Large intestine (tissue), 3 donors: ENCODE results near the gene NRG2. TPM values are rescaled to one million over a fixed set of nuclear protein-coding genes. Genes with fewer than 3 reads are reported as not detected.

Source experiments
- DNase-seq, 2 donors: peaks; one replicate each; pipeline versions ENCODE4 v3.0.0 to v3.0.0-alpha.2; 2013
- H3K27ac ChIP-seq: one replicate; pipeline ENCODE4 v1.5.1; 2013; ENCODE audit warnings: low read length
- H3K27me3 ChIP-seq: 2 replicates; pipeline ENCODE4 v1.6.1; 2013; ENCODE audit warnings: low read length; ENCODE audit not compliant: control insufficient read depth, insufficient read depth
- H3K36me3 ChIP-seq: 2 replicates; pipeline ENCODE4 v1.6.1; 2013; ENCODE audit warnings: low read length; ENCODE audit not compliant: control insufficient read depth, insufficient read depth
- H3K4me1 ChIP-seq: one replicate; pipeline ENCODE4 v1.6.1; 2013; ENCODE audit warnings: low read length; ENCODE audit not compliant: control insufficient read depth, insufficient read depth
- H3K4me3 ChIP-seq: one replicate; pipeline ENCODE4 v1.5.1; 2013; ENCODE audit warnings: low read length
- H3K9me3 ChIP-seq: one replicate; pipeline ENCODE4 v1.6.1; 2013; ENCODE audit warnings: mild to moderate bottlenecking, low read depth, low read length, moderate library complexity; ENCODE audit not compliant: control insufficient read depth
- WGBS: methylation state at CpG from one replicate; pipeline ENCODE4 v1.1.5; 2013; ENCODE audit warnings: low lambda C conversion rate; ENCODE audit not compliant: insufficient coverage; 5-methylcytosine and 5-hydroxymethylcytosine counted together
- polyA plus RNA-seq: library from polyadenylated mRNA; unstranded; fragments of 120-200 nt; gene quantifications from one replicate; pipeline ENCODE4 v1.2.1, GENCODE V29; 2013

The NRG2 gene
- polyA plus RNA-seq, 1 donor = 1.1 TPM

GRCh38 chr5:139962445-139962844 lies 80.7 kb downstream of the NRG2 start:
- H3K27ac ChIP-seq = no peak overlapping the region
- DNase-seq = no peak
- H3K36me3 ChIP-seq = no peaks in the 10 kb centered on the region
- no CpG with 5 or more reads among the region's 1 CpG for WGBS
- no peaks in the 10 kb centered on the region for H3K9me3 ChIP-seq
- peaks cover 24% of the 10 kb centered on the region for H3K27me3 ChIP-seq
- no peak overlapping the region for H3K4me3 ChIP-seq
- H3K4me1 ChIP-seq = no peaks in the 10 kb centered on the region

- Histone ChIP-seq H3K27ac (no peak overlapping the region), H3K4me3 (no peak overlapping the region), H3K9me3 (no peaks in the 10 kb centered on the region), H3K27me3 (peaks cover 24% of the 10 kb centered on the region), H3K4me1 (no peaks in the 10 kb centered on the region), H3K36me3 (no peaks in the 10 kb centered on the region)
- no CpG with 5 or more reads among the region's 5 CpGs for WGBS
- DNase-seq = no peak
These were observed 81.5 kb downstream of the NRG2 start for GRCh38 chr5:139961435-139962157.

GRCh38 chr5:139960723-139961383 lies 82.2 kb downstream of the NRG2 start:
- peaks cover 24% of the 10 kb centered on the region for H3K27me3 ChIP-seq
- no peaks in the 10 kb centered on the region for H3K36me3 ChIP-seq
- H3K4me3 ChIP-seq = no peak overlapping the region
- WGBS = no CpG with 5 or more reads among the region's 9 CpGs
- no peaks in the 10 kb centered on the region for H3K9me3 ChIP-seq
- no peaks in the 10 kb centered on the region for H3K4me1 ChIP-seq
- no peak for DNase-seq
- no peak overlapping the region for H3K27ac ChIP-seq

GRCh38 chr5:139958432-139959148 lies 84.5 kb downstream of the NRG2 start:
- Histone ChIP-seq H3K9me3 (no peaks in the 10 kb centered on the region), H3K27me3 (peaks cover 24% of the 10 kb centered on the region), H3K4me1 (no peaks in the 10 kb centered on the region), H3K27ac (no peak overlapping the region), H3K4me3 (no peak overlapping the region), H3K36me3 (no peaks in the 10 kb centered on the region)
- no peak for DNase-seq
- no CpG with 5 or more reads among the region's 4 CpGs for WGBS

- no peak for DNase-seq
- 60% methylated on average over 1 of the region's 4 CpGs for WGBS
- H3K27ac ChIP-seq = no peak overlapping the region
These were observed 86.8 kb downstream of the NRG2 start for GRCh38 chr5:139956342-139956741.

GRCh38 chr5:139955616-139956273 lies 87.4 kb downstream of the NRG2 start:
- WGBS = no CpG with 5 or more reads among the region's 5 CpGs
- H3K9me3 ChIP-seq = no peaks in the 10 kb centered on the region
- no peaks in the 10 kb centered on the region for H3K4me1 ChIP-seq
- H3K4me3 ChIP-seq = no peak overlapping the region
- peaks cover 4% of the 10 kb centered on the region for H3K27me3 ChIP-seq
- DNase-seq = no peak
- H3K36me3 ChIP-seq = no peaks in the 10 kb centered on the region
- no peak overlapping the region for H3K27ac ChIP-seq

More at GRCh38 chr5:139956342-139956741, 86.8 kb downstream of the NRG2 start:
- H3K4me1 ChIP-seq = no peaks in the 10 kb centered on the region
- H3K36me3 ChIP-seq = no peaks in the 10 kb centered on the region
- no peaks in the 10 kb centered on the region for H3K9me3 ChIP-seq
- no peak overlapping the region for H3K4me3 ChIP-seq
- H3K27me3 ChIP-seq = peaks cover 8% of the 10 kb centered on the region

GRCh38 chr5:139955053-139955605 lies 88.0 kb downstream of the NRG2 start:
- H3K27ac ChIP-seq = no peak overlapping the region
- H3K4me3 ChIP-seq = no peak overlapping the region
- no CpG with 5 or more reads among the region's 5 CpGs for WGBS
- peaks cover 7% of the 10 kb centered on the region for H3K27me3 ChIP-seq
- no peak for DNase-seq
- H3K36me3 ChIP-seq = no peaks in the 10 kb centered on the region
- no peaks in the 10 kb centered on the region for H3K4me1 ChIP-seq
- H3K9me3 ChIP-seq = no peaks in the 10 kb centered on the region

GRCh38 chr5:139954462-139954861 lies 88.6 kb downstream of the NRG2 start:
- Histone ChIP-seq H3K36me3 (no peaks in the 10 kb centered on the region), H3K4me3 (no peak overlapping the region), H3K27me3 (peaks cover 8% of the 10 kb centered on the region), H3K4me1 (no peaks in the 10 kb centered on the region), H3K27ac (no peak overlapping the region), H3K9me3 (no peaks in the 10 kb centered on the region)
- no peak for DNase-seq
- WGBS = 90% methylated on average over 3 of the region's 8 CpGs

GRCh38 chr5:139954022-139954421 lies 89.1 kb downstream of the NRG2 start:
- Histone ChIP-seq H3K4me1 (no peaks in the 10 kb centered on the region), H3K27me3 (peaks cover 8% of the 10 kb centered on the region), H3K36me3 (no peaks in the 10 kb centered on the region), H3K4me3 (no peak overlapping the region), H3K27ac (no peak overlapping the region), H3K9me3 (no peaks in the 10 kb centered on the region)
- no CpG with 5 or more reads among the region's 7 CpGs for WGBS
- DNase-seq = no peak

GRCh38 chr5:139952574-139952973 lies 90.5 kb downstream of the NRG2 start:
- Histone ChIP-seq H3K27ac (no peak overlapping the region), H3K36me3 (no peaks in the 10 kb centered on the region), H3K4me3 (no peak overlapping the region), H3K4me1 (no peaks in the 10 kb centered on the region), H3K9me3 (no peaks in the 10 kb centered on the region), H3K27me3 (peaks cover 16% of the 10 kb centered on the region)
- no peak for DNase-seq
- WGBS = no CpG with 5 or more reads among the region's 13 CpGs
